AG04449 (cell line): ENCODE data around the gene ZBTB45.
"Not testable (repeated sequence)": the region's sequence is repeated elsewhere in the genome, so short reads cannot be mapped to it uniquely, and the experiment has no call there.

Experiments used
- CTCF ChIA-PET: fragments of 350-600 bp; formaldehyde crosslinking; extraction: SDS; loops from one replicate; lab custom pipeline; 2021; ENCODE audit warnings: antibody characterized with exemption; lab: Yijun Ruan, JAX
- POLR2A ChIA-PET: fragments of 400-600, 350-600 bp; formaldehyde crosslinking; extraction: SDS; loops from one replicate; lab custom pipeline; 2020; ENCODE audit warnings: antibody characterized with exemption, inconsistent platforms; lab: Yijun Ruan, JAX
- DNase-seq: peaks from one replicate; pipeline ENCODE4 v3.0.0-alpha.2; 2010; ENCODE audit warnings: low read depth, low spot score
- H3K4me3 ChIP-seq: 2 replicates; pipeline ENCODE4 v1.5.1; 2011; ENCODE audit warnings: low read depth, mild to moderate bottlenecking, control low read depth, low read length
- TF ChIP-seq, protein P1 (sequence below): IDR thresholded peaks from one replicate; pipeline ENCODE4 v1.5.1; 2011; ENCODE audit warnings: mild to moderate bottlenecking, moderate library complexity, low read length, control low read depth, inconsistent platforms; ENCODE audit not compliant: insufficient read depth; ENCODE audit errors: missing control alignments

The ZBTB45 gene

DNA sequence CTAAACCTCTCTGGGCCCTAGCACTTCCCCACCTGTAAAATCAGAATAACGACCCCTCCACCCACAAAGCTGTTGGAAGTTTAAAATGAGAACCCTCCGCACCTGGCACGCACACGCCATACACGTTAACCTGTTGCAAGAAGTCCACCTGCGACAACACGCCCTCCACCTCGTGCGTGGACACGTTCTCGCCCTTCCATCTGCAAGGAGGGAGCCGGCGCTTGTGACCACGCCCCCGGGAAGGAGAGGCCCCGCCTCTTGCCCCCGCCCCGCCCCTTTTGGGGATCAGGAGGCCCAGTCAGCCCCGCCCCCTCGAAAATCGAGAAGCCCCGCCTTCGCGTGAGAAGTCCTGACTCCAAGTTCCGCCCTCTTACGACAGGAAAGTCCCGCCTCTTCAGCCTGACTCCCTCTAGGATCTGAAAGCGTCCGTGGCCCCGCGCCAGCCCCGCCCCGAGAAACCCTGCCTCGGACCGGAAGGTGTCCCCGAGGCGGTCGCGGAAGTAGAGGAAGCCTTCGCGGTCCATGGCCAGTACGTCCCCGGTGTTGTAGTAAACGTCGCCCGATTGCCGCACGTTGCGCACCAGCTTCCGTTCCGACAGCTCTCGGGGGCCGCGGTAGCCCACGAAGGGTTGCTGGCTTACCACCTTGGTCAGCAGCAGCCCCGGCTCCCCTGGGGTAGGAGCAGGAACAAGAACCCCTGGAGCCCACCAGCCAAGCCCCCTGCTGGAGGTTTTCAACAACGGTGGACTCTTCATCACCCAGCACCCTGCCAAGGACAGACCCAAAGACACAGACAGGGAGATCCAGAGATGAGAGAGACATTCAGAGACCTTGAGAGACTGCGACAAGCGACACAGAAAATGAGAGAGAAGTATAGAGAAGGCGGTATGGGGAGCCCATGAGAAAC, 20.3 kb downstream of the ZBTB45 start:
- peak overlapping the region; percentile 70 for H3K4me3 ChIP-seq
- POLR2A ChIA-PET, result interaction anchor here (0.6 to 2.0 kb wide), 4 partner anchors 19 to 44 kb away, joined by 3 to 7 read pairs (median 4); partner anchors contain the start of genes TRIM28 and ZBTB45
- DNase-seq, result peak; percentile 89
- TF ChIP-seq, protein P1, sequence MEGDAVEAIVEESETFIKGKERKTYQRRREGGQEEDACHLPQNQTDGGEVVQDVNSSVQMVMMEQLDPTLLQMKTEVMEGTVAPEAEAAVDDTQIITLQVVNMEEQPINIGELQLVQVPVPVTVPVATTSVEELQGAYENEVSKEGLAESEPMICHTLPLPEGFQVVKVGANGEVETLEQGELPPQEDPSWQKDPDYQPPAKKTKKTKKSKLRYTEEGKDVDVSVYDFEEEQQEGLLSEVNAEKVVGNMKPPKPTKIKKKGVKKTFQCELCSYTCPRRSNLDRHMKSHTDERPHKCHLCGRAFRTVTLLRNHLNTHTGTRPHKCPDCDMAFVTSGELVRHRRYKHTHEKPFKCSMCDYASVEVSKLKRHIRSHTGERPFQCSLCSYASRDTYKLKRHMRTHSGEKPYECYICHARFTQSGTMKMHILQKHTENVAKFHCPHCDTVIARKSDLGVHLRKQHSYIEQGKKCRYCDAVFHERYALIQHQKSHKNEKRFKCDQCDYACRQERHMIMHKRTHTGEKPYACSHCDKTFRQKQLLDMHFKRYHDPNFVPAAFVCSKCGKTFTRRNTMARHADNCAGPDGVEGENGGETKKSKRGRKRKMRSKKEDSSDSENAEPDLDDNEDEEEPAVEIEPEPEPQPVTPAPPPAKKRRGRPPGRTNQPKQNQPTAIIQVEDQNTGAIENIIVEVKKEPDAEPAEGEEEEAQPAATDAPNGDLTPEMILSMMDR, result no peak
- CTCF ChIA-PET, result interaction anchor here (1.1 to 4.0 kb wide), 3 partner anchors 14 to 90 kb away, joined by 3 to 43 read pairs (median 33); partner anchors contain the start of gene ZBTB45

DNA sequence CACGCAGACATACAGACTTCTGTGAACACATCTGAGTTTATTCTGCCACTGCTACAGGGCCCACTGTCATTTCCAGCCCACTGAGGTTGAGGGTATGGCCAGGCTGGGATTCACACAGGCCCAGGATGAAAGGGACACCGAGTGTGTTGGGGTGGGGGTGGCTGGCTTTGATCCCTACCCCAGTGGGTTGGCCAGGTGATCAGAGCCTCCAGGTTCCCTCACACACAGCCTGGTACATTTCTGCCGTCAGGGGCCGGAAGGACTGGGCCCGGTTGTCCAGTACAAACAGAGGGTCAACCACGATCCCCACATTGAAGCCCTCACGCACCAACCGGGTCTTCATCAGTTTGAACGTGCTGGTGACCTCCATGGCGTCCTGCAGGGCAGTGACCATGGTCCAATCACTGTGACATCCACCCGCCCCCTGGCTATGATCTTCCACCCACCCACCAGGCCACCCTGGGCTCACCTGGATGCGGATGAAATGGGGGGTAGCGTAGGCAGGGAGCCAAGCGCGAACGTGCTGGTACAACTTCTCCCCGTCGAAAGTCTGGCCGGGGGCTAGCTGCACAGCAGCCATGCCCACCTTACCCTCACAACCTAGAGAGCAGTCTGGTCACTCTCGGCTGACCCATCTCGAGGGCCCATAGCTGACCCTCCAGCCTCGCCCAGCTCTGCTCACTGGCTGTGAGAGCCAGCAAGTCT, 21.1 kb downstream of the ZBTB45 start:
- ChIA-PET CTCF (interaction anchor here (3.7 to 4.0 kb wide), 2 partner anchors 15 to 21 kb away, joined by 33 to 43 read pairs; partner anchors contain the start of gene ZBTB45), POLR2A (interaction anchor here (2.0 kb wide), 1 partner anchor 21 kb away, joined by 7 read pairs; the partner anchor contains the start of gene ZBTB45)
- TF ChIP-seq, protein P1, result no peak
- H3K4me3 ChIP-seq, result peak overlapping the region; percentile 70
- DNase-seq, result no peak

DNA sequence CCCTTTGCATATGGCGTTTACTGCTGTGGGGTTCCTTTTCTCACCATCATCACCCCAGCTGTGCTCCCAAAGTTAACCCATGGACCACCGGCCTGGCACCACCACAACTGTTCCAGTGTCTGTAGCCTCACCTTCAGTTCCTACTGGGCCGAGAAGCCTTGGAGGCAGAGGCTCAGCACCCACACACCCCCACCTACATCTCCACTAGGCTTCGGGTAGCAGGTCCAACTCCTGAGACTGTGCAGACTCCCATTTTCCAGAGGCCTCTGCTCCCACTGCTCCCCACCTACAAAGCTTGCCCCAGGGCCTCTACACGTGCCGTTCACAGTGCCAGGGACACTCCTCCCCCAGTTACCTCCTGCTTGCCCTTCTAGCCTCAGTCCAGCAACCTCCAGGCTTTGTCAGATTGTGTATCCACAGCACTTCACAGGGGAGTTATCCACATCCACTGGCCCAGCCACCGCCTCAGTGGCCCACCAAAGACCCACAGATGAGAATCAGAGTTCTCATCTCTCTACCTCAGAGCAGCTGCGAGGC, 21.9 kb downstream of the ZBTB45 start:
- TF ChIP-seq, protein P1, result no peak
- CTCF ChIA-PET, result interaction anchor here (1.2 kb wide), 1 partner anchor 16 kb away, joined by 3 read pairs; no protein-coding TSS in a partner anchor
- H3K4me3 ChIP-seq, result no peak overlapping the region
- POLR2A ChIA-PET, result no interaction called here
- no peak for DNase-seq

DNA sequence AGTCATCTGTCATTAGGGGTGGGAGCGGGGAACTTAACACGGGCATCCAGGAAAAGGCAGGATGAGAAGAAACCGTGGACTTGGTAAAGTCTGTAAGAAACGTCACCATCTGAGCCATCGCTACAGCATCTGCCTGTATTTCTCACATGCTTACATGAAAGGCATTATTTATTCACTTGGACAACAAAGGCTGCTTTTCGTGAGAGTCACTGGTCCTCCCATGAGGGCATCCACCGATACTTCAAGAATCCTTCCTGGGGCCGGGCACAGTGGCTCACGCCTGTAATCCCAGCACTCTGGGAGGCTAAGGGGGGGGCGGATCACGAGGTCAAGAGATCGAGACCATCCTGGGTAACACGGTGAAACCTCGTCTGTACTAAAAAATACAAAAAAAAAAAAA, 27.3 kb downstream of the ZBTB45 start:
- no peak overlapping the region for H3K4me3 ChIP-seq
- CTCF ChIA-PET, result interaction anchor here (0.6 kb wide), 1 partner anchor 21 kb away, joined by 3 read pairs; no protein-coding TSS in a partner anchor
- POLR2A ChIA-PET, result no interaction called here
- DNase-seq, result no peak
- TF ChIP-seq, protein P1, result no peak

DNA sequence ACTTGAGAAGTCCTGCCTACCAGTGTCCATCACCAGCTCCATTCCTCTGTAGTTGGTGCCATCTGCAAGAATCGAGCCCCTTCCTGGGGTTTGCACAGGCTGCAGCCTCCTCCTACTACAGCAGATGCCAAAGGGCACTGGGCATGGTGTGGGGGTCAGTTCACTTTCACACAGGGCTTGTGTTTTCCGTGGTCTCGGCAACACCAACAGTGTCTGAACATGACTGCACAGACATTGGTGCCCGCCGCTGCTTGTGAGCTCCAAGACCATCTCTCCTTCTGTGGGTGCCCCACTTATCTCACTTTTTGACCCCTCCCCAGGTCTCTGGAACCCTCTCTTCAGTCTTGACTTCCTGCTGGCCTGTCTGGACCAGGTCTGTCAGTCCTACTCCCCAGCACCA, 28.2 kb downstream of the ZBTB45 start:
- no peak for DNase-seq
- H3K4me3 ChIP-seq, result no peak overlapping the region
- TF ChIP-seq, protein P1, result no peak
- ChIA-PET POLR2A (interaction anchor here (1.1 kb wide), 1 partner anchor 13 kb away, joined by 4 read pairs; no protein-coding TSS in a partner anchor), CTCF (no interaction called here)

DNA sequence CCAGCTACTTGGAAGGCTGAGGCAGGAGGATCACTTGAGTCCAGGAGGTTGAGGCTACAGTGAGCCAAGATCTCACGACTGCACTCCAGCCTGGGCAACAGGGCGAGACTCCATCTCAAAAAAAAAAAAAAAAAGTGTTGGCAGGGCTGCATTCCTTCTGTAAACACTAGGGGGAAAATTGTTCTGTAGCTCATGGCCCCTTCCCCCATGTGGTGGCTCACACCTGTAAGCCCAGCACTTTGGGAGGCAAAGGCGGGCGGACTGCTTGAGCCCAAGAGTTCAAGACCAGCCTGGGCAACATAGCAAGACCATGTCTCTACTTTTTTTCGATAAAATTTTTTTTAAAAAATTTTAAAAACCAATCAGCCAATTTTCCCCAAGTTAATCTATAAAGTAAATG, 35.3 kb downstream of the ZBTB45 start:
- POLR2A ChIA-PET, H3K4me3 ChIP-seq, DNase-seq, CTCF ChIA-PET: not testable (repeated sequence)
